Adrenal gland (tissue), 12 donors: Measurements from ENCODE around the gene CALD1. TPM values are rescaled to one million over a fixed set of nuclear protein-coding genes. Genes with fewer than 3 reads are reported as not detected.
A peak's percentile ranks its signal among the peaks of the same experiment; 100 is the strongest.

ENCODE experiments used
- DNase-seq, 7 donors: peaks; one replicate each; pipeline ENCODE4 v3.0.0-alpha.2; 2019 to 2020
- H3K27ac ChIP-seq, 5 donors: fragments of 200-600 bp; sonication (generic) in 4 of 5; 1 replicate in 3 of 5; 2 replicates in 2 of 5; pipeline versions ENCODE4 v1.5.1 to v1.8.0; 2016 to 2020; ENCODE audit warnings: mild to moderate bottlenecking in 1 of 5
- H3K27me3 ChIP-seq: fragments of 200-600 bp; 2 replicates; pipeline ENCODE4 v1.8.0; 2021
- H3K36me3 ChIP-seq, 2 donors: fragments of 200-600 bp; replicated peaks in 1 of 2; 1 replicate in 1 of 2; 2 replicates in 1 of 2; pipeline versions ENCODE4 v1.5.1 to v1.8.0; 2018 to 2022
- H3K4me1 ChIP-seq, 2 donors: fragments of 200-600 bp; replicated peaks in 1 of 2; 1 replicate in 1 of 2; 2 replicates in 1 of 2; pipeline versions ENCODE4 v1.5.1 to v1.8.0; 2018 to 2021
- H3K4me3 ChIP-seq, 4 donors: fragments of 200-600 bp; sonication (generic) in 3 of 4; one replicate each; pipeline ENCODE4 v1.5.1; 2016 to 2018
- H3K9me3 ChIP-seq, 3 donors: fragments of 200-600 bp; sonication (generic) in 1 of 3; replicated peaks in 1 of 3; 1 replicate in 2 of 3; 2 replicates in 1 of 3; pipeline versions ENCODE4 v1.5.1 to v1.8.0; 2016 to 2021
- POLR2A ChIP-seq, 2 donors: fragments of 450-650 bp; IDR thresholded peaks; one replicate each; pipeline ENCODE4 v1.6.1; 2017; ENCODE audit warnings: antibody characterized with exemption in 2 of 2, mild to moderate bottlenecking in 2 of 2, moderate library complexity in 1 of 2
- WGBS, 4 donors: extraction: QIAGEN DNeasy Blood & Tissue Kit in 2 of 4; methylation state at CpG; one replicate each; pipeline versions ENCODE4 v1.1.5 to v1.1.7; 2013 to 2017; 5-methylcytosine and 5-hydroxymethylcytosine counted together
- intact Hi-C, 2 donors: fragments of 100-400 bp; cut with DNase I; formaldehyde crosslinking; loops; one replicate each; pipeline versions ENCODE4 v1.14.1 to v1.15.0; 2022 to 2023
- polyA plus RNA-seq, 3 donors: library from polyadenylated mRNA; stranded (reverse); fragments of 200-250 nt in 2 of 3; fragments of 350-450 nt in 1 of 3; fragmentation: Illumina TruSeq in 1 of 3; extraction: RNeasy Lipid Tissue Mini Kit (QIAGEN cat#74804) in 1 of 3; gene quantifications; one replicate each; pipeline ENCODE4 v1.2.3, GENCODE V29; 2013 to 2014
- total RNA-seq, 9 donors: library from RNA; depleted of rRNA in 4 of 9; stranded (reverse); fragments of >200 nt in 4 of 9; fragments of 120-200 nt in 1 of 9; fragmentation: NEBNext Ultra II Directional in 1 of 9; extraction: Animal tissue kit (Norgen Biotek cat#: 25700) in 1 of 9; gene quantifications; one replicate each; pipeline versions ENCODE4 v1.1.0 to v1.2.4, GENCODE V29; 2013 to 2023
- TF ChIP-seq, protein P1 (sequence below), 6 experiments: fragments of 450-650 bp in 4 of 6; fragments of 200-600 bp in 2 of 6; sonication (generic) in 1 of 6; IDR thresholded peaks; 1 replicate in 5 of 6; 2 replicates in 1 of 6; pipeline versions ENCODE4 v1.5.1 to v1.8.0; 2016 to 2021; ENCODE audit warnings: antibody characterized with exemption in 6 of 6, mild to moderate bottlenecking in 2 of 6, moderate library complexity in 1 of 6
- donor health status: healthy with polysubstance abuse.
- donor health status: Bipolar disorder and iron deficiency.
- donor health status: DM: yes; HTN: yes; CAD: no.
- donor health status: DM: no; HTN: no; CAD: no.
- donor health status: DM: no; HTN: no; CAD: no.
- donor health status: DM: yes; HTN: yes; CAD: no.

The CALD1 gene
- total and polyA plus RNA-seq, 12 donors, result 67.5 to 258 (median 199) TPM

DNA sequence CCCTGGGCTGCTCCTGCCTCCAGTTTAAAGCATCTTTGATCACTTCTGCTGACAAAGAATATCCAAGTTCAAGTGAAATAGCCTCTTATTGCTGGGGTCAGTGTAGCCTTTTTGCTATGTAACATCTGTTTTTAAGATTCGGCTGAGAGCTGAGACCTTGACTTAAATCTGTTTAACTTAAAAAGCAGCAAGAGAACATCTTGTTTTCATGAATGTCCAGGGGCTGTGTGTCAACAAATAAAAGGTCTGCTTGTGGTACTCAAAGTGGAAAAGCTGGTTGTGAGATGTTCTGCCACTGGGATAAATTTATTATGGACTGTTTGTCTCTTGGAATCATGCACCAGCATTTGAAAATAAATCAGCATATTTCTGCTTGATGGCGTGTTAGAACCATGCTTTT is 73.2 kb downstream of the CALD1 start:
- Histone ChIP-seq H3K9me3 (no peaks in the 10 kb centered on the region), H3K27ac (peak overlapping the region in 1 of 5 donors; percentile 3), H3K4me1 (peaks cover 9% of the 10 kb centered on the region in 2 donors), H3K27me3 (no peaks in the 10 kb centered on the region), H3K36me3 (peaks cover 0 to 5% of the 10 kb centered on the region in 2 donors), H3K4me3 (no peak overlapping the region)
- intact Hi-C loops, result no loop called here
- DNase-seq, result no peak
- TF ChIP-seq POLR2A (IDR thresholded peaks at IDR 0.05), result no peak
- TF ChIP-seq, protein P1, sequence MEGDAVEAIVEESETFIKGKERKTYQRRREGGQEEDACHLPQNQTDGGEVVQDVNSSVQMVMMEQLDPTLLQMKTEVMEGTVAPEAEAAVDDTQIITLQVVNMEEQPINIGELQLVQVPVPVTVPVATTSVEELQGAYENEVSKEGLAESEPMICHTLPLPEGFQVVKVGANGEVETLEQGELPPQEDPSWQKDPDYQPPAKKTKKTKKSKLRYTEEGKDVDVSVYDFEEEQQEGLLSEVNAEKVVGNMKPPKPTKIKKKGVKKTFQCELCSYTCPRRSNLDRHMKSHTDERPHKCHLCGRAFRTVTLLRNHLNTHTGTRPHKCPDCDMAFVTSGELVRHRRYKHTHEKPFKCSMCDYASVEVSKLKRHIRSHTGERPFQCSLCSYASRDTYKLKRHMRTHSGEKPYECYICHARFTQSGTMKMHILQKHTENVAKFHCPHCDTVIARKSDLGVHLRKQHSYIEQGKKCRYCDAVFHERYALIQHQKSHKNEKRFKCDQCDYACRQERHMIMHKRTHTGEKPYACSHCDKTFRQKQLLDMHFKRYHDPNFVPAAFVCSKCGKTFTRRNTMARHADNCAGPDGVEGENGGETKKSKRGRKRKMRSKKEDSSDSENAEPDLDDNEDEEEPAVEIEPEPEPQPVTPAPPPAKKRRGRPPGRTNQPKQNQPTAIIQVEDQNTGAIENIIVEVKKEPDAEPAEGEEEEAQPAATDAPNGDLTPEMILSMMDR (IDR thresholded peaks at IDR 0.05), result no peak
- 51 to 60% (median 56%) methylated on average over 2 of the region's 2 CpGs for WGBS, 4 donors

DNA sequence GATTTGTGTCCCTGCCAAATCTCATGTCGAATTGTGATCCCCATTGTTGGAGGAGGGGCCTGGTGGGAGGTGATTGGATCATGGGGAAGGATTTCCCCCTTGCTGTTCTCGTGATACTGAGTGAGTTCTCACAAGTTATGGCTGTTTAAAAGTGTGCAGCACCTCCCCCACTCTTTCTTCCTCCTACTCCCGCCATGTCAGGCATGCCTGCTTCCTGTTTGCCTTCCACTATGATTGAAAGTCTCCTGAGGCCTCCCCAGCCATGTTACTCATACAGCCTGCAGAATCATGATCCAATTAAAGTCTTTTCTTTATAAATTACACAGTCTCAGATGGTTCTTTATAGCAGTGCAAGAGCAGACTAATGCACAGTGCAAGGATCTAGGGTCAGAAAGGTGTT is 75.4 kb downstream of the CALD1 start:
- intact Hi-C loops, result no loop called here
- Histone ChIP-seq H3K27ac (peak overlapping the region in 2 of 5 donors; percentile 16 to 33), H3K9me3 (no peaks in the 10 kb centered on the region), H3K36me3 (peaks cover 0 to 5% of the 10 kb centered on the region in 2 donors), H3K27me3 (no peaks in the 10 kb centered on the region), H3K4me3 (no peak overlapping the region), H3K4me1 (peaks cover 8 to 9% of the 10 kb centered on the region in 2 donors)
- 45 to 51% (median 48%) methylated on average over 3 of the region's 3 CpGs for WGBS, 4 donors
- TF ChIP-seq, protein P1 (IDR thresholded peaks at IDR 0.05), result no peak
- TF ChIP-seq POLR2A (IDR thresholded peaks at IDR 0.05), result no peak
- no peak for DNase-seq

DNA sequence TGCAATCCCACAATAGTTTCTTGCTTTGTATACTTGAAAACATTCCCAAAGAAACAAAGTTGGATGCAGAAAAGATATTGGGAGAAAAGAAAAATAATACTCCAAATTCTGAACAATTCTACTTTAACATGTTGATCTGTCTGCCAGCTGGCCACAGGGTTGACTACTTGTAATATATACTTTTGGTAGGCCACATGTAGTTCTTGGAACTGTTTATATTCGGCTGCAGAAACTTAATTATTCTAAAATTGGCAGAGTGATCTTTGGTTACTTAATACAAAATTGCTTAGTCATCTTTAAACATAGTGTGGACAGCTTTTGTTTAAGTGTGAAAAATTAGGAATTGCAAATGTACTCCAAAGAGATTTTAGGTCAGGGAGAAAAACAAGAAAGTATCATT is 76.0 kb downstream of the CALD1 start:
- Histone ChIP-seq H3K27me3 (no peaks in the 10 kb centered on the region), H3K4me1 (peaks cover 3 to 9% of the 10 kb centered on the region in 2 donors), H3K9me3 (no peaks in the 10 kb centered on the region), H3K27ac (no peak overlapping the region), H3K4me3 (no peak overlapping the region), H3K36me3 (peaks cover 0 to 1% of the 10 kb centered on the region in 2 donors)
- intact Hi-C loops, result no loop called here
- WGBS, 4 donors, result 41 to 68% (median 56%) methylated on average over 1 of the region's 1 CpG
- no peak for DNase-seq
- no peak for TF ChIP-seq POLR2A (IDR thresholded peaks at IDR 0.05)
- TF ChIP-seq, protein P1 (IDR thresholded peaks at IDR 0.05), result no peak

DNA sequence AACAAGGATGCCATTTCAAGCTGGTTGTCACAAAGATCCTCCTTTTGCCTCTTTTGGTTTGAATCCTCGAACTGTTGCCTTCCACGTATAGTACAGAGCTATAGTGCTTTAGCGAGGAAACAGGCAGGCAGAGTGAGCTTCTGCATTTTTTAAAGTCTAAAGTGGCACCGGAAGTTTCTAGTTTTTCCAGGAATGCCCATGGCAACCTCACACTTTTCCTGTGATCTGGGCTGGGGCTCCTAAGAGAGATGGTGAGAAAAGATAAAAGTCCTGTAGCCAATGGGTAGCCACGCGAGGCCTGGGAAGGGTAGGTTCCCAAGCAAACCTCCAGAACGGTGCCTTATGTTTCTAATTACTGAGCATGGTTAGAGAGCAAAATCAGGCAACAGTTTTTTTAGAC is 76.7 kb downstream of the CALD1 start:
- no peak overlapping the region for H3K27ac ChIP-seq
- 56 to 64% (median 59%) methylated on average over 6 to 7 of the region's 7 CpGs for WGBS, 4 donors

More for the DNA sequence above, 76.7 kb downstream of the CALD1 start:
- no peak overlapping the region for H3K4me3 ChIP-seq
- no peaks in the 10 kb centered on the region for H3K27me3 ChIP-seq
- intact Hi-C loops, result no loop called here
- H3K36me3 ChIP-seq, result no peaks in the 10 kb centered on the region
- no peak for DNase-seq
- peaks cover 3 to 9% of the 10 kb centered on the region in 2 donors for H3K4me1 ChIP-seq
- no peaks in the 10 kb centered on the region for H3K9me3 ChIP-seq
- TF ChIP-seq, protein P1 (IDR thresholded peaks at IDR 0.05), result no peak
- no peak for TF ChIP-seq POLR2A (IDR thresholded peaks at IDR 0.05)
